ENCODE data around the gene TSPYL4. TPM values are rescaled to one million over a fixed set of nuclear protein-coding genes. Genes with fewer than 3 reads are reported as not detected.

The TSPYL4 gene
- polyA plus RNA-seq, 1 donor (not counting 4 experiments of a cell fraction or from before 2014, with no cell fraction given) = 8.1 TPM

GRCh38 chr6:116208056-116208785, 45.7 kb downstream of the TSPYL4 start:
- Histone ChIP-seq H3K4me3 (ENCODE audit: control insufficient read depth in 2 of 3, extremely low read depth in 1 of 3, insufficient read depth in 2 of 3, low read depth in 1 of 3, low read length in 3 of 3) (no peak overlapping the region), H3K9me1 (ENCODE audit: control insufficient read depth, extremely low read depth, insufficient read depth, low read length) (no peaks in the 10 kb centered on the region), H2AFZ (ENCODE audit: control insufficient read depth, low read length) (no peak overlapping the region), H3K79me2 (ENCODE audit: control insufficient read depth, insufficient read depth, low read length) (no peaks in the 10 kb centered on the region), H4K20me1 (ENCODE audit: control insufficient read depth, extremely low read depth, insufficient read depth, low read length) (no peaks in the 10 kb centered on the region), H3K36me3 (ENCODE audit: control insufficient read depth in 2 of 2, extremely low read depth in 1 of 2, insufficient read depth in 2 of 2, low read length in 2 of 2) (no peaks in the 10 kb centered on the region), H3K9me3 (ENCODE audit: control insufficient read depth, low read depth, low read length) (no peaks in the 10 kb centered on the region), H3K4me1 (ENCODE audit: control insufficient read depth, extremely low read depth, insufficient read depth, low read length) (peaks cover 45% of the 10 kb centered on the region), H3K27me3 (ENCODE audit: control insufficient read depth, extremely low read depth, insufficient read depth, low read length) (no peaks in the 10 kb centered on the region), H3K4me2 (ENCODE audit: control insufficient read depth, extremely low read depth, insufficient read depth, low read depth, low read length) (no peak overlapping the region), H3K9ac (ENCODE audit: control insufficient read depth, extremely low read depth, insufficient read depth, low read length) (no peak overlapping the region), H3K27ac (ENCODE audit: control insufficient read depth, insufficient read depth, low read length) (no peak overlapping the region)
- DNase-seq (ENCODE audit: low read depth, low spot score) (no peak), FAIRE-seq (peak; percentile 71)
- dilution Hi-C loops (cut with MboI; ENCODE audit: extremely low pct_ligation_motif_present, low sequenced_read_pairs) = no loop called here
- TF ChIP-seq EZH2 (IDR thresholded peaks at IDR 0.05; ENCODE audit: low read length) = no peak
- TF ChIP-seq CTCF (optimal IDR thresholded peaks at IDR 0.05 in 1 of 3, IDR thresholded peaks at IDR 0.05 in 1 of 3, conservative IDR thresholded peaks at IDR 0.05 in 1 of 3; ENCODE audit: extremely low read depth in 1 of 3, insufficient read depth in 2 of 3, low read length in 3 of 3) = no peak

GRCh38 chr6:116206231-116206903, 47.5 kb downstream of the TSPYL4 start:
- H3K4me2 ChIP-seq (ENCODE audit: control insufficient read depth, extremely low read depth, insufficient read depth, low read depth, low read length) = no peak overlapping the region
- dilution Hi-C loops (cut with MboI; ENCODE audit: extremely low pct_ligation_motif_present, low sequenced_read_pairs) = no loop called here

More at GRCh38 chr6:116206231-116206903, 47.5 kb downstream of the TSPYL4 start:
- no peak overlapping the region for H2AFZ ChIP-seq (ENCODE audit: control insufficient read depth, low read length)
- FAIRE-seq (peak; percentile 43), DNase-seq (ENCODE audit: low read depth, low spot score) (no peak)
- no peaks in the 10 kb centered on the region for H3K36me3 ChIP-seq (ENCODE audit: control insufficient read depth in 2 of 2, extremely low read depth in 1 of 2, insufficient read depth in 2 of 2, low read length in 2 of 2)
- no peak overlapping the region for H3K27ac ChIP-seq (ENCODE audit: control insufficient read depth, insufficient read depth, low read length)
- H4K20me1 ChIP-seq (ENCODE audit: control insufficient read depth, extremely low read depth, insufficient read depth, low read length) = no peaks in the 10 kb centered on the region
- H3K9ac ChIP-seq (ENCODE audit: control insufficient read depth, extremely low read depth, insufficient read depth, low read length) = no peak overlapping the region
- no peaks in the 10 kb centered on the region for H3K9me1 ChIP-seq (ENCODE audit: control insufficient read depth, extremely low read depth, insufficient read depth, low read length)
- TF ChIP-seq CTCF (optimal IDR thresholded peaks at IDR 0.05 in 1 of 3, IDR thresholded peaks at IDR 0.05 in 1 of 3, conservative IDR thresholded peaks at IDR 0.05 in 1 of 3; ENCODE audit: extremely low read depth in 1 of 3, insufficient read depth in 2 of 3, low read length in 3 of 3) = no peak
- no peaks in the 10 kb centered on the region for H3K9me3 ChIP-seq (ENCODE audit: control insufficient read depth, low read depth, low read length)
- H3K27me3 ChIP-seq (ENCODE audit: control insufficient read depth, extremely low read depth, insufficient read depth, low read length) = no peaks in the 10 kb centered on the region
- H3K79me2 ChIP-seq (ENCODE audit: control insufficient read depth, insufficient read depth, low read length) = no peaks in the 10 kb centered on the region
- no peak overlapping the region for H3K4me3 ChIP-seq (ENCODE audit: control insufficient read depth in 2 of 3, extremely low read depth in 1 of 3, insufficient read depth in 2 of 3, low read depth in 1 of 3, low read length in 3 of 3)
- peaks cover 41% of the 10 kb centered on the region for H3K4me1 ChIP-seq (ENCODE audit: control insufficient read depth, extremely low read depth, insufficient read depth, low read length)
